Neural progenitor cell (in vitro differentiated cells): ENCODE results near the gene ERGIC1. TPM values are rescaled to one million over a fixed set of nuclear protein-coding genes. Genes with fewer than 3 reads are reported as not detected.

Experiments
- DNase-seq: peaks from one replicate; pipeline ENCODE4 v3.0.0-alpha.2; 2016; ENCODE audit warnings: low spot score
- H2AFZ ChIP-seq: fragments of 200-600 bp; sonication (generic); replicated peaks from 2 replicates; pipeline ENCODE4 v1.6.1; 2016; ENCODE audit warnings: antibody characterized with exemption
- H3F3A ChIP-seq: fragments of 200-600 bp; sonication (generic); 2 replicates; pipeline ENCODE4 v1.6.1; 2016; ENCODE audit warnings: antibody characterized with exemption, low read depth
- H3K27ac ChIP-seq: fragments of 200-600 bp; sonication (generic); 2 replicates; pipeline ENCODE4 v1.5.1; 2016; ENCODE audit warnings: mild to moderate bottlenecking
- H3K27me3 ChIP-seq: fragments of 200-600 bp; sonication (generic); 2 replicates; pipeline ENCODE4 v1.6.1; 2016; ENCODE audit warnings: mild to moderate bottlenecking, moderate library complexity
- H3K36me3 ChIP-seq: fragments of 200-600 bp; sonication (generic); 2 replicates; pipeline ENCODE4 v1.5.1; 2016
- H3K4me1 ChIP-seq: fragments of 200-600 bp; sonication (generic); 2 replicates; pipeline ENCODE4 v1.6.1; 2016; ENCODE audit warnings: mixed run types
- H3K4me2 ChIP-seq: fragments of 200-600 bp; sonication (generic); 2 replicates; pipeline ENCODE4 v1.6.1; 2016
- H3K4me3 ChIP-seq: fragments of 200-600 bp; sonication (generic); 2 replicates; pipeline ENCODE4 v1.5.1; 2016
- H3K79me2 ChIP-seq: fragments of 200-600 bp; sonication (generic); 2 replicates; pipeline ENCODE4 v1.6.1; 2016; ENCODE audit warnings: low read depth
- H3K9ac ChIP-seq: fragments of 200-600 bp; sonication (generic); 2 replicates; pipeline ENCODE4 v1.6.1; 2016
- H3K9me3 ChIP-seq: fragments of 200-600 bp; sonication (generic); 2 replicates; pipeline ENCODE4 v1.5.1; 2016; ENCODE audit warnings: low read depth
- H4K20me1 ChIP-seq: fragments of 200-600 bp; sonication (generic); 2 replicates; pipeline ENCODE4 v1.6.1; 2016; ENCODE audit warnings: low read depth
- H3K27ac Mint-ChIP-seq: 3 replicates; pipeline ENCODE4 v1.8.0; 2021; ENCODE audit warnings: mixed read lengths
- H3K27me3 Mint-ChIP-seq: 2 replicates; pipeline ENCODE4 v1.8.0; 2022; ENCODE audit warnings: low read depth, mild to moderate bottlenecking, inconsistent platforms, moderate library complexity, mixed read lengths; ENCODE audit not compliant: insufficient read depth
- H3K36me3 Mint-ChIP-seq: 3 replicates; pipeline ENCODE4 v1.8.0; 2021; ENCODE audit warnings: mixed read lengths
- H3K4me1 Mint-ChIP-seq: 3 replicates; pipeline ENCODE4 v1.8.0; 2021; ENCODE audit warnings: mixed read lengths
- H3K4me3 Mint-ChIP-seq: 3 replicates; pipeline ENCODE4 v1.8.0; 2021; ENCODE audit warnings: mild to moderate bottlenecking, moderate library complexity, mixed read lengths
- H3K9me3 Mint-ChIP-seq: 3 replicates; pipeline ENCODE4 v1.8.0; 2020; ENCODE audit warnings: mixed read lengths
- EZH2 ChIP-seq: fragments of 200-600 bp; sonication (generic); IDR thresholded peaks from 2 replicates; pipeline ENCODE4 v1.6.1; 2017; ENCODE audit warnings: antibody characterized with exemption, mild to moderate bottlenecking, moderate library complexity
- EZH2phosphoT487 ChIP-seq: fragments of 200-600 bp; sonication (generic); IDR thresholded peaks from 2 replicates; pipeline ENCODE4 v1.6.1; 2017; ENCODE audit warnings: antibody characterized with exemption
- total RNA-seq: library from RNA; depleted of rRNA; stranded (reverse); fragments of >200 nt; gene quantifications from 2 replicates; pipeline ENCODE4 v1.2.3, GENCODE V29; 2015; ENCODE audit warnings: low replicate concordance
- TF ChIP-seq, protein P1 (sequence below): fragments of 200-600 bp; sonication (generic); IDR thresholded peaks from 2 replicates; pipeline ENCODE4 v1.5.1; 2017; ENCODE audit warnings: antibody characterized with exemption, mild to moderate bottlenecking

ERGIC1 gene
- total RNA-seq, 1 donor from 2014 or later = 28.7 TPM

DNA sequence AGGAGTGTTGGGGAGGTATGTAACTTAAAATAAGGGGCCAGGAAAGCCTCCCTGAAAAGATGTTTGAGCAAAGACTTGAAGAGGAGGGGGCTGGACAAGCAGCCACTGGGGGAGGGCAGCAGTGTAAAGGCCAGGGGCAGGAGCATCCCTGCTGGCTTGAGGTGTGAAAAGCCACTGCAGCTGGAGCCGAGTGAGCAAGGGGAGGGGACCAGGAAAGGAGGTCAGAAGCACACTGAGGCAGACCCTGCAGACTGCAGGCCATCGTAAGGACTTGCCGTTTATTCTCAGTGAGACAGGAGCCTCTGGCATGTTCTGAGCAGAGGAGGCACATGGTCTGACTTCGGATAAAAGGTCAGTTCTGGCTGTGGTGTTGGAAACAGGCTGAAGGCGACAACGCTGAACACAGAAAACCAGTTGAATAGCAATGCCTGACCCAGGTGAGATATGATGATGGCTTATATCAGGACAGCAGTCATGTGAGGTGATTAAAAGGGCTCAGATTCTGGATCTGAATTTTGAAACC is 10.2 kb upstream of the ERGIC1 start:
- peaks cover 22% of the 10 kb centered on the region for H3K9me3 Mint-ChIP-seq
- H3K4me3 Mint-ChIP-seq = no peak overlapping the region
- Histone ChIP-seq H3K9ac (no peak overlapping the region), H3K79me2 (no peaks in the 10 kb centered on the region), H2AFZ (no peak overlapping the region), H3K4me2 (no peak overlapping the region), H3K27ac (no peak overlapping the region), H3K4me1 (peaks cover 6% of the 10 kb centered on the region), H3K4me3 (no peak overlapping the region), H3K27me3 (no peaks in the 10 kb centered on the region), H3F3A (peaks cover 3% of the 10 kb centered on the region), H3K36me3 (no peaks in the 10 kb centered on the region), H3K9me3 (no peaks in the 10 kb centered on the region), H4K20me1 (no peaks in the 10 kb centered on the region)
- DNase-seq = no peak
- peaks cover 2% of the 10 kb centered on the region for H3K36me3 Mint-ChIP-seq
- H3K4me1 Mint-ChIP-seq = peaks cover 14% of the 10 kb centered on the region
- no peak for TF ChIP-seq EZH2phosphoT487
- TF ChIP-seq, protein P1, sequence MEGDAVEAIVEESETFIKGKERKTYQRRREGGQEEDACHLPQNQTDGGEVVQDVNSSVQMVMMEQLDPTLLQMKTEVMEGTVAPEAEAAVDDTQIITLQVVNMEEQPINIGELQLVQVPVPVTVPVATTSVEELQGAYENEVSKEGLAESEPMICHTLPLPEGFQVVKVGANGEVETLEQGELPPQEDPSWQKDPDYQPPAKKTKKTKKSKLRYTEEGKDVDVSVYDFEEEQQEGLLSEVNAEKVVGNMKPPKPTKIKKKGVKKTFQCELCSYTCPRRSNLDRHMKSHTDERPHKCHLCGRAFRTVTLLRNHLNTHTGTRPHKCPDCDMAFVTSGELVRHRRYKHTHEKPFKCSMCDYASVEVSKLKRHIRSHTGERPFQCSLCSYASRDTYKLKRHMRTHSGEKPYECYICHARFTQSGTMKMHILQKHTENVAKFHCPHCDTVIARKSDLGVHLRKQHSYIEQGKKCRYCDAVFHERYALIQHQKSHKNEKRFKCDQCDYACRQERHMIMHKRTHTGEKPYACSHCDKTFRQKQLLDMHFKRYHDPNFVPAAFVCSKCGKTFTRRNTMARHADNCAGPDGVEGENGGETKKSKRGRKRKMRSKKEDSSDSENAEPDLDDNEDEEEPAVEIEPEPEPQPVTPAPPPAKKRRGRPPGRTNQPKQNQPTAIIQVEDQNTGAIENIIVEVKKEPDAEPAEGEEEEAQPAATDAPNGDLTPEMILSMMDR = no peak
- TF ChIP-seq EZH2 = no peak
- peaks cover 16% of the 10 kb centered on the region for H3K27me3 Mint-ChIP-seq
- no peak overlapping the region for H3K27ac Mint-ChIP-seq

DNA sequence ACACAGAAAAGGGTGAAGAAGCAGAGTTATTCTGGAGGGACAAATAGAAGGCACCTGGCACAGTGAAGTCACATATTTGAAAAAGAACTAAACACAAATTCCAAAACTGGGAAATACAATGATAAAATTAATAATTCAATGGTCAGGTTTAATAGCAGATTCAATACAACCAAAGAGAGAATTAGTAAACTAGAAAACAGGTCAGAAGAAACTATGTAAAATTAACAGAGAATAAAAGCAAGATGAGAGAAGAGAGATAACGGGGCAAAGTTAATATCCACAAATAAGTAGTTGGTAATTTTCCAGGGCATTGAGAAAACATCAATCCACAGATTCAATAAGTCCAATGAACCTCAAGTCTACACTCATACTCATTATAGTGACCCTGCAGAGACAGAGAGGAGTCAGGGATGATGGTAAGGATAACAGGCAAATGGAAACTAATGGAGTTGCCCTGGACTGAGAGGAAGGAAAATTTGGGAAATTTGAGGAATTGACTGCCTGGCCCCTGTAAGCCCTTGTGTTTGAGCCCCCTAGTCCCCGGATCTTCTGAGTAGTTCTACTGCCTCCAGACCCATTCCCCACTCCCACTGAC is 8.3 kb upstream of the ERGIC1 start:
- H3K4me2 ChIP-seq = no peak overlapping the region
- H3K36me3 ChIP-seq = no peaks in the 10 kb centered on the region
- no peak overlapping the region for H2AFZ ChIP-seq
- no peak overlapping the region for H3K4me3 Mint-ChIP-seq
- no peak overlapping the region for H3K27ac ChIP-seq
- no peaks in the 10 kb centered on the region for H4K20me1 ChIP-seq
- no peaks in the 10 kb centered on the region for H3K79me2 ChIP-seq
- H3K9me3 ChIP-seq = no peaks in the 10 kb centered on the region
- no peak overlapping the region for H3K9ac ChIP-seq
- peaks cover 2% of the 10 kb centered on the region for H3K36me3 Mint-ChIP-seq
- H3F3A ChIP-seq = peaks cover 3% of the 10 kb centered on the region
- peaks cover 23% of the 10 kb centered on the region for H3K4me1 Mint-ChIP-seq
- no peak for DNase-seq
- H3K9me3 Mint-ChIP-seq = peaks cover 22% of the 10 kb centered on the region
- H3K27me3 ChIP-seq = no peaks in the 10 kb centered on the region
- no peak overlapping the region for H3K27ac Mint-ChIP-seq
- TF ChIP-seq EZH2phosphoT487 = no peak
- TF ChIP-seq, protein P1 = no peak
- no peak for TF ChIP-seq EZH2
- peaks cover 6% of the 10 kb centered on the region for H3K4me1 ChIP-seq
- H3K4me3 ChIP-seq = no peak overlapping the region
- H3K27me3 Mint-ChIP-seq = peaks cover 14% of the 10 kb centered on the region

DNA sequence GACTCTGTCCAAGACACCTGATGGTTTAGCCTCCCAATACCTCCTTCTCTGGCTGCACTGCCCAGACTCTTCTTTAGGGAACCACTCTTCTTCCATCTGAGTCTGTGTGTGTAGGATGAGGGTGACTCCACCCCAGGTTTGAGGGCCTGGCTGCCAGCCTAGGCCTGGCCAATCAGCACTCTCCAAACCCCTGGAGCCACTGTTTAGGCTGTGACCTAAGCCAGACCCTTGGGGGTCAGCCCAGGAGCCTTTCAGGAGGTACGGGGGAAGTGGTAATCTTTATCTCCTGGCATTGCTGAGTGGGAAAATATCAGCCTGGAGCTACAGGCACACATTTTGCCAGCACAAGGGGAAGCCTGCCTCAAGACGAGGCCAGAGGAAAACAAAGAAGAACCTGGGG is 6.2 kb upstream of the ERGIC1 start:
- Histone ChIP-seq H3K9me3 (no peaks in the 10 kb centered on the region), H3K4me2 (no peak overlapping the region), H4K20me1 (no peaks in the 10 kb centered on the region), H3F3A (peaks cover 3% of the 10 kb centered on the region), H3K4me3 (no peak overlapping the region), H3K4me1 (peaks cover 6% of the 10 kb centered on the region), H3K79me2 (no peaks in the 10 kb centered on the region), H2AFZ (peak overlapping the region; percentile 93), H3K9ac (no peak overlapping the region), H3K36me3 (no peaks in the 10 kb centered on the region), H3K27ac (no peak overlapping the region), H3K27me3 (no peaks in the 10 kb centered on the region)
- Mint-ChIP-seq H3K4me3 (no peak overlapping the region), H3K27ac (no peak overlapping the region), H3K27me3 (peaks cover 11% of the 10 kb centered on the region), H3K9me3 (peaks cover 22% of the 10 kb centered on the region), H3K36me3 (peaks cover 2% of the 10 kb centered on the region), H3K4me1 (peaks cover 31% of the 10 kb centered on the region)
- TF ChIP-seq, protein P1 = no peak
- TF ChIP-seq EZH2 = no peak
- no peak for TF ChIP-seq EZH2phosphoT487
- peak; percentile 42 for DNase-seq
